DND-41 (cell line): Measurements from ENCODE around the gene NEK2.
"Not testable (repeated sequence)": the region's sequence is repeated elsewhere in the genome, so short reads cannot be mapped to it uniquely, and the experiment has no call there.

Experiments used
- CTCF ChIP-seq: IDR thresholded peaks from 2 replicates; pipeline ENCODE4 v1.5.1; 2012; ENCODE audit warnings: borderline replicate concordance, low read length, moderate library complexity, mild to moderate bottlenecking; ENCODE audit not compliant: poor library complexity, severe bottlenecking; ENCODE audit errors: extremely low read depth
- EZH2 ChIP-seq: IDR thresholded peaks from 3 replicates; pipeline ENCODE4 v1.6.1; 2012; ENCODE audit warnings: borderline replicate concordance, low read depth, mild to moderate bottlenecking, moderate library complexity, low read length, inconsistent platforms; ENCODE audit not compliant: severe bottlenecking

- TF ChIP-seq CTCF, EZH2: not testable (repeated sequence)
Measured at GRCh38 chr1:211682186-211682585, 6.8 kb upstream of the NEK2 start.
